Fibroblast of lung (primary cell): ENCODE measurements around the gene CYP4F22.

Experiments used
- EZH2 ChIP-seq: IDR thresholded peaks from 2 replicates; pipeline ENCODE4 v1.5.1; 2012; ENCODE audit warnings: low read length, control low read depth, mild to moderate bottlenecking; ENCODE audit errors: missing control alignments
- TF ChIP-seq, protein P1 (sequence below), 2 donors: IDR thresholded peaks in 1 of 2; conservative IDR thresholded peaks in 1 of 2; 1 replicate in 1 of 2; 2 replicates in 1 of 2; pipeline ENCODE4 v1.5.1; 2011 to 2012; ENCODE audit warnings: low read length in 2 of 2, control low read depth in 1 of 2, inconsistent platforms in 1 of 2, low read depth in 1 of 2, mild to moderate bottlenecking in 1 of 2

DNA sequence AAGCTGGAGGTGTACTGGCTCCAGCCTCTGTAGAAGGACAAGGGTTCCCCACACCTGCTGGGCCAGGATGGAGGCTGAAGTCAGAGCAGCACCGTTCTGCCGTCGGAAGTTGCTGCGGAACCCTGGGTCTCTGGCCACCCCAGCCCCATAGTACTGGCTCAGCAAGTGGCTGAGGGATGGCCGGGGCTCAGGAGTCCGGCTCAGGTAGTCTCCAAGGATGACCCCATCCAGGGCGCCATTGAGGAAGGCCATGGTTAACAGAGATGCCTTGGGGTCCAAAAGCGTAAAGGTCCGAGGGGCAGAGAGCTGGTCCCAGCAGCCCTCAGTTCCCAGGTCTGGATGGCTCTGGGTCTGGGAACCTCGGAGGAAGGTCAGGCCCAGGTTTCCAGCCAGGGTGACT is 32.7 kb upstream of the CYP4F22 start:
- TF ChIP-seq, protein P1, sequence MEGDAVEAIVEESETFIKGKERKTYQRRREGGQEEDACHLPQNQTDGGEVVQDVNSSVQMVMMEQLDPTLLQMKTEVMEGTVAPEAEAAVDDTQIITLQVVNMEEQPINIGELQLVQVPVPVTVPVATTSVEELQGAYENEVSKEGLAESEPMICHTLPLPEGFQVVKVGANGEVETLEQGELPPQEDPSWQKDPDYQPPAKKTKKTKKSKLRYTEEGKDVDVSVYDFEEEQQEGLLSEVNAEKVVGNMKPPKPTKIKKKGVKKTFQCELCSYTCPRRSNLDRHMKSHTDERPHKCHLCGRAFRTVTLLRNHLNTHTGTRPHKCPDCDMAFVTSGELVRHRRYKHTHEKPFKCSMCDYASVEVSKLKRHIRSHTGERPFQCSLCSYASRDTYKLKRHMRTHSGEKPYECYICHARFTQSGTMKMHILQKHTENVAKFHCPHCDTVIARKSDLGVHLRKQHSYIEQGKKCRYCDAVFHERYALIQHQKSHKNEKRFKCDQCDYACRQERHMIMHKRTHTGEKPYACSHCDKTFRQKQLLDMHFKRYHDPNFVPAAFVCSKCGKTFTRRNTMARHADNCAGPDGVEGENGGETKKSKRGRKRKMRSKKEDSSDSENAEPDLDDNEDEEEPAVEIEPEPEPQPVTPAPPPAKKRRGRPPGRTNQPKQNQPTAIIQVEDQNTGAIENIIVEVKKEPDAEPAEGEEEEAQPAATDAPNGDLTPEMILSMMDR (conservative IDR thresholded peaks at IDR 0.05 in 1 of 2, IDR thresholded peaks at IDR 0.05 in 1 of 2; ENCODE audit: low read depth in 1 of 2, low read length in 2 of 2): no peak
- TF ChIP-seq EZH2: no peak
